ENCODE data around the gene EMID1. TPM values are rescaled to one million over a fixed set of nuclear protein-coding genes. Genes with fewer than 3 reads are reported as not detected.
A peak's percentile ranks its signal among the peaks of the same experiment; 100 is the strongest.
"Not testable (repeated sequence)": the region's sequence is repeated elsewhere in the genome, so short reads cannot be mapped to it uniquely, and the experiment has no call there.

The EMID1 gene
- polyA plus RNA-seq, 3 donors = 94.3 to 111 (median 101) TPM

GRCh38 chr22:29224859-29225410, 19.2 kb downstream of the EMID1 start:
- DNase-seq = no peak

DNA sequence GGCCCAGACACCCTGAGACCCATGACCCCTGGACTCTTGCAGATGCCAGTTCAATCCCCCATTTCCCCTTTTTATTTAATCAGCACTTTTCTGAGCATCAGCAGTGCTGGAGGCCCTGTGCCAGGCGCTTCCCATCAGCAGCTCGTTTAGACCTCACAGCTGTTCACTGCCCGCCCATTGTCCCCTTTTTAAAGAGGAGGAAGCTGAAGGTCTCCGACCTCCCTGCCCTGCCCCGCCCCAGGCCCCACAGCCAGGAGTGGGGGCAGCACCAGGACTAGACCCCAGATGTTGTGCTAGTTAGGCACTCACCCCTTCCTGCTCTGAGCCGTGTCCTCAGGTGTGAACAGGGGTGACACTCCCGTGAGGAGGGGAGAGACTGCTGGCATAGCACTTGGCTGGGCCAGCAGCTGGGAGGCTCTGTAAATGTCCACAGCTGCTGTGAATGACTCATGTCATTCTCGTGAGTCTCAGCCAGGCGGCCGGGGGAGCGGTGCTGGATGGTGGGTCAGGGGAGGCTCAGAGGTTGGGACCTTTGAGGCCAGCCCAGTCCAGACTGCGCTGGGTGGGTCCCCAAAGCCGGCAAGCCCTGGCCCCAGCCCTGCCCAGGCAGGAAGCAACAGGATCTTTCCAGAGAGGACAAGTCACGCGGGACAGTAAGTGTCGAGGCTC, 19.9 kb downstream of the EMID1 start:
- DNase-seq = no peak

GRCh38 chr22:29226351-29226981, 20.8 kb downstream of the EMID1 start:
- DNase-seq = no peak

- DNase-seq = no peak
Measured at GRCh38 chr22:29230972-29231875, 25.5 kb downstream of the EMID1 start.

- no peak for DNase-seq
Measured at GRCh38 chr22:29231971-29232959, 26.6 kb downstream of the EMID1 start.

GRCh38 chr22:29233277-29233877, 27.7 kb downstream of the EMID1 start:
- no peak for DNase-seq

GRCh38 chr22:29240481-29240880, 34.8 kb downstream of the EMID1 start:
- not testable (repeated sequence) for DNase-seq

DNA sequence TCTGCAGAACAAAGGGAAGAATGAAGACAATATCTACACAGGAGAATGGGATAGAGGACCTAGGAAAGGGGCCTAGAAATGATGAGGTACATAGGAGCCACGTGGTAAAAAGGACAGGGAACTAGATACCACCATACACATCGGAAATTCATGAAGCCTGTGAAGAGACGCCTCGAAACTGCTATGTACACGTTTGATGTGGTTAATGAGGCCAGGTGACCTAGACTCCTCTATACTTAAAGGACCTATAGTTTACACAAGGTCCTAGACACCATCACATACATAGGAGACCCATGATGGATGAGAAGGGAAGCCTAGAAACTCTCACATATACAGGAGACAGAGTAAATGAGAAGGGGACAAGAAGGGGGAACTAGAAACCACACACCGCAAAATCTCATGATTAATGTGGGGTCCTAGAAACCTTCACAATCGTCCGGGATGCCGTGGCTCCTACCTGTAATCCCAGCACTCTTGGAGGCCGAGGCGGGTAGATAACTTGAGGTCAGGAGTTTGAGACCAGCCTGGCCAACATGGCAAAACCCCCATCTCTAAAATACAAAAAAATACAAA, 38.3 kb downstream of the EMID1 start:
- no peak for DNase-seq

GRCh38 chr22:29244785-29245625, 39.3 kb downstream of the EMID1 start:
- no peak for DNase-seq

DNA sequence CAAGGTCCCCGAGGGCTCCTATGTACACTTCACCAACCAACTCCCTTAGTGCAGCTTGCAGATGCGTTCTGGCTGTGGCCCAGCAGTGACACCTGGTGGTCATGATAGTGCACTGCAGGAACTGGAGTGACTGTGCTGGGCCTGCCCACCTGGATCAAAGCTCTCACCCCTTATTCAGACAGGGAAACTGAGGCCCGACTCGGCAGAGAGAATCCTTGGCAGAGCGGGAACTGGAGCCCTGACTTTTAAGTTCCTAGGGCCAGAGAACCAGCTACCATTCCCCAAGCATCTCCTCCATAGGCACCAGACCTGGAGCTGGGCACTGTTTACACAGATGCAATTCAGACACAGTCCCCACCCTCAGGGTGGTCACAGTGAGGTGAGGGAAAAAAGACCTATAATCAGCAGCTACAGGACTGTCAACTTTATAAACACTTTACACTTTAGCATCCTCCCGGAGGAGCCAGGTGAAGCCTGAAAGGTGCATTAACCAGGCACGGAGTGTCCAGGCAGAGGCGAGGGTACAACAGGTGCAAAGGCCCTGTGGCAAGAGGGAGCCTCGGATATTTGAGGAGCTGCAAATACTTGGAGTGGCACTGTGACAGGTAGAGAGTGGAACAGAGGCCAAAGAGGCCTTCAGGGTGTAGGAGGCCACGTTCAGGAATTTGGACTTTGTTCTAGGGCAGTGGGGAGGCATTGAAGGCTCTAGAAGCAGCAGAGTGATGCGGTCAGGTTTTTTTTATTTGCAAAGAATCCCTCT, 40.1 kb downstream of the EMID1 start:
- DNase-seq = peak; percentile 62

- not testable (repeated sequence) for DNase-seq
Measured at GRCh38 chr22:29247891-29248290, 42.2 kb downstream of the EMID1 start.

- DNase-seq = no peak
Measured at GRCh38 chr22:29251265-29251664, 45.6 kb downstream of the EMID1 start.

GRCh38 chr22:29251981-29252911, 46.5 kb downstream of the EMID1 start:
- DNase-seq = no peak

DNA sequence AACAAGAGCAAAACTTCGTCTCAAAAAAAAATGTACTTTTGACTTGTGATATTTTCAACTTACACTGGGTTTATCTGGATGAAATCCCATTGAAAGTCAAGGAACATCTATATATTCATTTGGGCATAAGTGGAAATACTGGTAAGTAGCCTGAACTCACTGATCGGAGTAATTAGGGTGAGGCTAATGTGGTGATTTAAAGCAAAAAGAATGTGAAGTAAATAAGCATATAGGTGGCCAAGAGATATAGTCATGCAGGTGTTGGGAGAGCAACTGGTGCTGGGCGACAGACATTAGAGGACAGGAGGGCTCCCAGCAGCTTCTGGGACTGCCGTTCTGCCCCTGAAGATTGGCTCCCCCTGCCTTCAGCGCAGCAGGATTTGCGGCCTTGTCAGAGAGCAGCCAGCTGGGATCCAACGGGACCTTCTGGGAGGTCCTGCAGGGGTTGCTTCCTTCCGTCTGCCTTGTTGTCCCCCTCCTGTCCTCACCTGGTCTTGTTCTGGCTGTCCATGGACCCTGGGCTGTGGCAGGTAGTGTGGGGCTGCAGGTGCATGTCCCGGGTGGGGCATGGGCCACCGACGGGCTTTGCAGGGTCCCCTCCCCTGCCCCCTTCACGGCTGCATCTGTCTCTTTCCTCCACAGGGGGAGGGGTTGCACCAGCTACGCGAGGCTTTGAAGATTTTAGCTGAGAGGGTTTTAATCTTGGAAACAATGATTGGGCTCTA, 48.0 kb downstream of the EMID1 start:
- DNase-seq = no peak

DNA sequence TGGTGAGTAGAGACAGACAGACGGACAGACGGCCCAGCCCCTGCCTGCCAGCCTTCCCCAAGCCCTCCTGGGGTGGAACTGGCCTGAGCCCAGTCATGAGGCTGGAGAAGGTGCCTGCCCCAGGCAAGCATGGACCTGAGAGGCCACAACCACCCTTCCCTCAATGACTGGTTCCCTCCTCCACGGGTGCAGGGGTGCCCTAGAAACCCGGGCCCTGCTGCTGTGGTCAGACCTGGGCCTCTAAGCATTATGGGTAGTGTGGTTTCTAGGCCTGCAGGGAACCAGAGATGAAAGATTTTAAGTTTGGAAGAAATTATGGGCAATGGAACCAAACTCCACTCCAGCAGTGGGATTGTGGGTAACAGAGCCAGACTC, 48.6 kb downstream of the EMID1 start:
- DNase-seq = no peak

DNA sequence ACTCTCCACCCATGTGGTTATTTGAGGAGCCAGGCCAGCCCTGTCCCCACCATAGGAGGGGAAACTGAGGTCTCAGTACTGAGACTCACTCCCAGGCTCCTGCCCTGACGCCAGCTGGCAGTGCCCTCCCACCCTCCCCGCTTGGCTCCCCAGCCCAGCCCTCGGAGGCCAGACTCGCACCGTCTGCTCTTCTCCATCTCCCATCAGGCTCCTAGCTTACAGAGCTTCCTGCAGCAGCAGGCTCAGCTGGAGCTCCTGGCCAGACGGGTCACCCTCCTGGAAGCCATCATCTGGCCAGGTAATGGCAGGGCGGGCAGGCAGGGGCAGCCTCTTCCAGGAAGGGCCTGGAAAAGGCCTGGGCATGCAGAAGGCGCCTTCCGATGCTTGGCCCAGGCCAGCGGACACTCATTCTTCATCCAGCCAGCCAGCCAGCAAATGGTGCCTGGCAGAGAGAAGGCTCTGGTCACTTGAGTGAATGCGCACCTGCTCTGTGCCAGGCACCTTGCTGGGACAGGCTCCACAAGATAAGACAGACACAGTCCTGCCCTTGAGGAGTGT, 49.4 kb downstream of the EMID1 start:
- DNase-seq = no peak

Data from renal pelvis (tissue), 4 donors.